Stimulated activated CD4-positive, alpha-beta T cell treated with anti-CD3 and anti-CD28 coated beads, Interleukin-4, amount 100 ng/mL, for 24 hours (primary cell): Measurements from ENCODE around the gene ETV1.
A peak's percentile ranks its signal among the peaks of the same experiment; 100 is the strongest.

Source experiments
- DNase-seq: peaks from one replicate; pipeline ENCODE4 v3.0.0-alpha.2; 2020

ETV1 gene

GRCh38 chr7:13989126-13989948 lies at the start of gene ETV1:
Gene ETV1 (minus strand): TSS chr7:13989666. CDS start chr7:13989052, 614 bp downstream.
- DNase-seq = no peak

GRCh38 chr7:14024406-14024805 lies 34.9 kb upstream of the ETV1 start:
- DNase-seq = no peak

DNA sequence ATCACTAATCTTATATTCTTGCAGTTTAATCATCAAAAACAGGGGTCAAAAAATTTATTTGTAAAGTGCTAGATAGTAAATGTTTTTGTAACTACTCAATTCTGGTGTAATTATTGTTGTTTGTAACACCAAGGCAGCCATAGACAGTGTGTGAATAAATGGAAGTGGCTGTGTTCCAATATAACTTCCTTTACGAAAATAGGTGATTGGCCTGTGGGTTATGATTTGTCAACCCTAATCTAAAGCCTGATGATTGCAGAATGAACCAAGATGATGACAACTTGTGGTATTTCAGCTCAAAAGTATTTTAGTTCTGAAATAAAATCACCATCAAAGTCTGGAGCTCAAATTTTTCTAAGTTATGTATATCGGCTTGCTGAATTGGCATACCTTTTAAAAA lies 34.4 kb upstream of the ETV1 start:
- DNase-seq = no peak

DNA sequence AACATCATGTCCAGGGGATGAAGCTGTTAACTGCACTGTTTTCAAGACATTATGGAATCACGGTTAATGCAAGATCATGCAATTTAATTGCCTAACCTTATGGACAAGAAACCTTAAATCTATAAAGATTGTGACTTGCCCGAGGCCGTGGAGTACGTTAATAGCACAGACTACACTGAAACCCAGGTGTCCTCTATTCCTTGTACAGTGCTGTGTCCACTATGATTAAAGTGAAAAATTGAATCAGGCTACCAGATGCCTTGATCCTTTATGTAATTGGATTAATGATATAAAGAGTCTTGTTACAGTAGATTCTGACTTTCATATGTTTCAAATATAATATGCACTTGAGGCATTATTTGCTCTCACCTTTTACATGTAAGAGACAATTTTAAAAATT lies 33.9 kb upstream of the ETV1 start:
- DNase-seq = no peak

DNA sequence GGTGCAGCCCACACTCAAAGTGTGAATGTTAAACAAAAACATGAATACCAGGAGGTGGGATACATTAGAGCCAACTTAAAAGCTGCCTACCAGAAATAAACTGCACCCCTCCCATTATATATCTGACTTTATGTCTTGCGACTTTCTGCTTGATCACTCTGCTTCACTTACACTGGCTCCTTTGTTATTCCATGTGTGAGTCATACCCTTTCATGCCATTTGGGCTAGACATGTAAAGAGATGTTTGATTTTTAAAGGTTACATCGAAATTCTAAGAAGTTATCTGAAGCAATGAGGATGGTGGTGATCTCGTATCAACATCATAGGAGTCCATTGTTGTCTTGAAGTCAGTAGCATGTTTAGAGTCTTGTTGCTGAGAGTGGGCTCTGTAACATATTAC lies 31.6 kb upstream of the ETV1 start:
- no peak for DNase-seq

DNA sequence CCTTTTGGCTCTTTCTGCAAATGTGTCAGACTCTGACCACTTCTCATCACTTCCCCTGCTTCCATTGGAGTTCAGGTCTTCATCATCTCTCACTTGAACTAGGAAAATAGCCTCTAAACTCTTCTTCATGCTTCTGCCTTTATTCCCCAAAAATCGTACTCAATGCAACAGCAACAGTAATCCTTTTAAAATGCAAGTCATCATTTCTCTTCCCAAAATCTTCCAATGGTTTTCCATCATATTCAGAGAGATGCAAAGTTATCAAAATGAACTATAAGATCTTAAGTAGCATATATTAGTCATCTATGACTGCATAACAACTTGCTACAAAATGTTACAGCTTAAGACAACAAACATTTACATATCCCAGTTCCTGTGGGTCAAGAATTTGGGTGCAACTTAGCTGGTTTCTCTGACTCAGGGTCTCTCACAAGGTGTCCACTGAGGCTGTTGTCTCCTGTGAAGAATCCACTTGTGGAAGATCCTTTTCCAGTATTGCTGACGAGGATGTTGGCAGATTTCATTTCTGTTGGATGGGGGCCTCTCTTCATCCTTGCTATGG lies 31.0 kb upstream of the ETV1 start:
- no peak for DNase-seq

- no peak for DNase-seq
Observed at GRCh38 chr7:14018751-14019150, 29.3 kb upstream of the ETV1 start.

- no peak for DNase-seq
Observed at GRCh38 chr7:14016950-14017349, 27.5 kb upstream of the ETV1 start.

- no peak for DNase-seq
Observed at GRCh38 chr7:14013898-14014297, 24.4 kb upstream of the ETV1 start.

- DNase-seq = no peak
Observed at GRCh38 chr7:14009453-14010418, 20.3 kb upstream of the ETV1 start.

DNA sequence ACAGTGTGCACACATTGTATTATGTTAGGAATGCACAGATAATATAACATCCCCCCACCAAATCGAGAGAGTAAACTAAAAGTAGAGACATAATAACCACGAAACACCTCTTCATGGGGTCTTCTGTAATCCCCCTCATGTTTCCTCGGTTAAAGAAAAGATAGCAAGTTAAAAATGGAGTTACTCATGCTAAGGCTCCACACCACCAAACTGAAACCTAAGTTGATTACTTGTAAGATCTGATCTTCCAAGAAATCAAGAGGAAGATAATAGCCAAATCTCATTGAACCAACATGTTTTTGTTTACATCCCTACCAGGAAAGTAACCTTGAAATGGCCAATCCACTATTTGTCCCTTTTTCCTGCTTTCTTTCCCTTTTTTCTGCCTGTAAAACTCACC lies 11.7 kb upstream of the ETV1 start:
- no peak for DNase-seq

- no peak for DNase-seq
Observed at GRCh38 chr7:14000247-14000646, 10.8 kb upstream of the ETV1 start.

DNA sequence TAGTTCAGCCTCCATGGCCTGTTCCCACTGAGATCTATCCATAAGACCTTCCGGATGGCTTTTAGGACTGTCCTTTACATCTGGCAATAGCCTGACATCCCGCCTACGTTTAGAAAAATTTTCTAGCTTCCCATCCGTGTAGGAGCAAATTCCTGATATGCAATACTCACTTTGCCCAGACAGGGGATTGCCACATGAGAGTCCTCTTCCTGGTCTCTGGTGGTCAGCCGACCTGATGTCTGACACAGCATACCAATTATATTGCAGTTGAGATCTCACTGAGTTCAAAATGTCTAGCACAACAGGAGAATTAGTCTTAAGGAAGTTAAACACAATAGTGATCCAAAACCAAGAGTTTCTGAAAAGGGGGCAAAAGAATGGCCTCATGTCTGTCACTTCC lies 9.4 kb upstream of the ETV1 start:
- no peak for DNase-seq

DNA sequence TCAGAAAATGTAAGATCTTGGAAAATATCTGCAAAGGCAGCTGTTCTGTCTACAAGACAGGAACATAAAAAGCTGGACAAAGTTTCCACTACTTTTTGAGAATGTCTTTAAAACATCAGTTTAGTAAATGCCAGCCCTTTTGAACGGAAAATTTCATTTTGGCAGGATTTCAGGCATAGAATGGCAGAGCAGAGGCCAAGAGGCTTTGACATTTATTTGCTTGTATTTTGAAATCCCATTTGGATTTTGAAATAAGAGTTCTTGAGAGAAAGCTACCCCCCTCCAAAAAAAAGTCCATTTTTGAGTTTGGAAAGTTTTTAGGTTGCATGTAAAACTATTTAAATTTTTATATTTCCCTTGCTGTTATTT lies 3.1 kb upstream of the ETV1 start:
- no peak for DNase-seq

DNA sequence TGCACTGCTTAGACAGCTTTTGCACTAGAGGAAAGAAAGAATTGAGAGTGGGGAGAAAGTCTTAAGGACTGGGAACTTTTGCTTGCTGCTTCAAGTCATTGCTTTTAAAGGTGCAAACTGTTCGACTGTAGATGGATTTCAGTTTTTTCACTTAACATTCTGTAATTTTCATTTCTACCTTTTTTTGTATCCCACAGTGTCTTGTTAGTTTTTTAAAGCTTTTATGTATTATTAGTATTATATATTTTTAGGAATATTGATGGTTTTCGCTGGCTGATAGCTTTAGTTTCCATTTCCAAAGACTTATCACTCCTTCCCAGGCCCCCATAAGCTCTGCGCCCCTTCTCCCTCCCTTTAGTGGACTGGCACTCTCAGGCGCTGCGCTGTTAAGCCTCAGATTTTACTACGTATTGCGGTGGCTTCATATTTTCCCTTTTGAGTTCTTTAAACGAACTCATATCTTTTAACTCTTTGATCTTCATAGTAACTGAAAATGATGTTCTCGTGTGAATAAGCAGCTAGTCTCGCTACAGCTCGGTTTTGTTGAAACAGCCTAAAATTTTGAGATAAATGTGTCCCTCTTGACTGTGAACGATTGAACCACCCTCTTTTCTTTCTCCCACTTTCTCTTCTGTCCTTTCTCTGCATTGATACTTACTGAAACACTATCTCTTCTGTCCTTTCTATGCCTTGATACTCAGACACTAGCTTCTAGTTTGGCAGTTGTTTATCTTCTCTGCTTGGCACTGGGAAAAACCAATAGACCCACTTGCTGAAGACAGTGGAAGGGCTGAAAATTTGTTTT lies 2.5 kb upstream of the ETV1 start:
- no peak for DNase-seq

- peak; percentile 75 for DNase-seq
Observed at GRCh38 chr7:13990984-13991790, 1.7 kb upstream of the ETV1 start.

- peak; percentile 7 for DNase-seq
Observed at GRCh38 chr7:13990319-13990983, 985 bp upstream of the ETV1 start.

- DNase-seq = no peak
Observed at GRCh38 chr7:13989949-13990305, 461 bp upstream of the ETV1 start.

DNA sequence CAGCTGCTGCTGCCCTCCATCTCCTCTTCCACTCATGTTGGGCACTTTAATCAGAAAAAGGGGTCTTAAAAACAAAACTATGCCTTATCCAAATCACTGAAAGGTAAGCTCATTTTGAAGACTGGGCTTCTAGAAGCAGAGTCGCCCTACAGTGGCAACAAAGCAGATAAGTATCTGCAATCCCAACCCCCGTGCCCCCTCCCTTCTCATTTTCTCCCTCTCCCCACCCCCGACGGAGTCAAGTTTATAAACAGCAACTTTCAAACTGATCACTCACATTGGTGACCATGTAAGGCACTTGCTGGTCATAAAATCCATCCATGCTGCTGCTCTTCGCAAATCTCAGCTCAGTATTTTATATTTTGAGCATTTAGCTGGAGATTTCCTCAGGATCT lies 738 bp downstream of the ETV1 start:
- no peak for DNase-seq

DNA sequence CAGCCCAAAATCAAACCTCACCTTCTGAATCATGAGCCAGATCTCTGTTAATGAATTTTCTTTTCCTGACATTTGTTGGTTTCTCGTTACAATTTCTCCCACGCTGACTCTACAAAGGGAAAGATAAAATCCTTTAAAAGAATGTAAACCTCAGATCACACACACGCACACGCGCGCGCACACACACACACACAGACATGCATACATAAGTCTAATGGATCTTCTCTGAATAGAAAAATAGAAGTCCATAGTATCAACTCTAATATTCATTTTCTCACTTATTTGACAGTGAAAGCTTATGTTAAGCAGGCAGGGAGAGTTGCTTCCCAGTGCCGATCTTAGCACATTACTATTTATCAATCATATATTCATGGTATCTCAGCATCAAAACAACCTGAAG lies 1.4 kb downstream of the ETV1 start:
- DNase-seq = no peak

- no peak for DNase-seq
Observed at GRCh38 chr7:13987395-13987794, 2.1 kb downstream of the ETV1 start.
